ENCODE results near the gene TRUB1.
"Not testable (repeated sequence)": the region's sequence is repeated elsewhere in the genome, so short reads cannot be mapped to it uniquely, and the experiment has no call there.

Gene TRUB1

DNA sequence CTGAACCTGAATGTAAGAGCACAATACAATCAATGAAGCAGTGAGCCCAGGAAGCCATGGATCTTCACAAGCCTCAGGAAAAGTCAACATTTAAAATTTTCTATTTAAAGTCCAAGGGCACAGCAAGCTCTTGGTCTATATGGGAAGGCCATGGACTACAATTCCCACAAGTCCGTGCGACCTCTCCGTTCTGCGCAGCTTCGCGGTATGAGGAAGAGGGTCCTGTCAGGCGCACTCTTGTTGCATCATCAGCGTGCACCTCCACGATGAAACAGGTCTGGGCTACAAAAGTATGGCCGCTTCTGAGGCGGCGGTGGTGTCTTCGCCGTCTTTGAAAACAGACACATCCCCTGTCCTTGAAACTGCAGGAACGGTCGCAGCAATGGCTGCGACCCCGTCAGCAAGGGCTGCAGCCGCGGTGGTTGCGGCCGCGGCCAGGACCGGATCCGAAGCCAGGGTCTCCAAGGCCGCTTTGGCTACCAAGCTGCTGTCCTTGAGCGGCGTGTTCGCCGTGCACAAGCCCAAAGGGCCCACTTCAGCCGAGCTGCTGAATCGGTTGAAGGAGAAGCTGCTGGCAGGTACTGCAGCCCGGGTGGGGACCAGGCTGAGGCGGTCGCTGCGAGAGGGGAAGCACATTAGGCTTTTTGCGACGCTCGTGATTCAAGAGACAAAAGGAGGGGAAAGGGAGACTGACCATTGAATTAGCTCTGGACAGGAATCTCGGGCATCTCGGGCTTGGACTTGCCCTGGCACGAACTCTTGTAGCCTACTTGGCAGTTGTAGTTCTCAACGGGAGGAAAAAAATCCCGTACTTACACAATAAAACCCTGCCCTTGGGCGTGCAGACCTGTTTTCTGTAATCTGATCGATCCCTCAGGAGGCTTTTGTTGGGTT, at the start of gene TRUB1:
Gene TRUB1 (plus strand): TSS at position 234 of the 894 bp plus-strand sequence. CDS start 59 bp downstream, at position 293.
- ATAC-seq: peak; percentile 100
- Mint-ChIP-seq H3K27ac (peak within 1 kb of the TSS; percentile 97), H3K27me3 (no peaks in the 10 kb centered on the region), H3K36me3 (peaks cover 9% of the 10 kb centered on the region), H3K4me3 (peak within 1 kb of the TSS; percentile 95), H3K9me3 (no peaks in the 10 kb centered on the region), H3K4me1 (peaks cover 27% of the 10 kb centered on the region)

- no peak overlapping the region for H3K4me3 Mint-ChIP-seq
- no peaks in the 10 kb centered on the region for H3K4me1 Mint-ChIP-seq
- no peak for ATAC-seq
- H3K36me3 Mint-ChIP-seq: no peaks in the 10 kb centered on the region
- H3K27me3 Mint-ChIP-seq: peaks cover 18% of the 10 kb centered on the region
- H3K9me3 Mint-ChIP-seq: no peaks in the 10 kb centered on the region
- H3K27ac Mint-ChIP-seq: no peak overlapping the region
Measured at GRCh38 chr10:114893251-114893650, 44.7 kb upstream of the TRUB1 start.

GRCh38 chr10:114894911-114895310, 43.1 kb upstream of the TRUB1 start:
- H3K4me3 Mint-ChIP-seq: no peak overlapping the region
- no peak for ATAC-seq
- peaks cover 2% of the 10 kb centered on the region for H3K27me3 Mint-ChIP-seq
- H3K36me3 Mint-ChIP-seq: no peaks in the 10 kb centered on the region
- H3K27ac Mint-ChIP-seq: no peak overlapping the region
- H3K4me1 Mint-ChIP-seq: no peaks in the 10 kb centered on the region
- H3K9me3 Mint-ChIP-seq: no peaks in the 10 kb centered on the region

- H3K9me3 Mint-ChIP-seq, H3K36me3 Mint-ChIP-seq, ATAC-seq, H3K27ac Mint-ChIP-seq, H3K27me3 Mint-ChIP-seq, H3K4me3 Mint-ChIP-seq, H3K4me1 Mint-ChIP-seq: not testable (repeated sequence)
Measured at GRCh38 chr10:114897011-114897410, 41.0 kb upstream of the TRUB1 start.

GRCh38 chr10:114897593-114897992, 40.4 kb upstream of the TRUB1 start:
- no peak for ATAC-seq
- Mint-ChIP-seq H3K4me1 (no peaks in the 10 kb centered on the region), H3K27me3 (no peaks in the 10 kb centered on the region), H3K27ac (no peak overlapping the region), H3K9me3 (no peaks in the 10 kb centered on the region), H3K36me3 (no peaks in the 10 kb centered on the region), H3K4me3 (no peak overlapping the region)

GRCh38 chr10:114899982-114900381, 38.0 kb upstream of the TRUB1 start:
- Mint-ChIP-seq H3K27ac (no peak overlapping the region), H3K36me3 (no peaks in the 10 kb centered on the region), H3K9me3 (no peaks in the 10 kb centered on the region)

GRCh38 chr10:114900658-114901057, 37.3 kb upstream of the TRUB1 start:
- no peak for ATAC-seq
- Mint-ChIP-seq H3K36me3 (no peaks in the 10 kb centered on the region), H3K27ac (no peak overlapping the region), H3K4me1 (no peaks in the 10 kb centered on the region), H3K9me3 (no peaks in the 10 kb centered on the region), H3K4me3 (no peak overlapping the region), H3K27me3 (peaks cover 10% of the 10 kb centered on the region)

More at GRCh38 chr10:114899982-114900381, 38.0 kb upstream of the TRUB1 start:
- Mint-ChIP-seq H3K4me1 (no peaks in the 10 kb centered on the region), H3K27me3 (peaks cover 10% of the 10 kb centered on the region), H3K4me3 (no peak overlapping the region)
- no peak for ATAC-seq

- Mint-ChIP-seq H3K9me3 (no peaks in the 10 kb centered on the region), H3K4me3 (no peak overlapping the region), H3K36me3 (no peaks in the 10 kb centered on the region), H3K27ac (no peak overlapping the region), H3K27me3 (peaks cover 10% of the 10 kb centered on the region), H3K4me1 (no peaks in the 10 kb centered on the region)
- ATAC-seq: no peak
Measured at GRCh38 chr10:114902151-114902550, 35.8 kb upstream of the TRUB1 start.

GRCh38 chr10:114905450-114905849, 32.5 kb upstream of the TRUB1 start:
- ATAC-seq: no peak
- H3K27me3 Mint-ChIP-seq: peaks cover 10% of the 10 kb centered on the region
- H3K27ac Mint-ChIP-seq: no peak overlapping the region
- H3K4me3 Mint-ChIP-seq: no peak overlapping the region
- no peaks in the 10 kb centered on the region for H3K4me1 Mint-ChIP-seq
- H3K36me3 Mint-ChIP-seq: no peaks in the 10 kb centered on the region
- peaks cover 4% of the 10 kb centered on the region for H3K9me3 Mint-ChIP-seq

DNA sequence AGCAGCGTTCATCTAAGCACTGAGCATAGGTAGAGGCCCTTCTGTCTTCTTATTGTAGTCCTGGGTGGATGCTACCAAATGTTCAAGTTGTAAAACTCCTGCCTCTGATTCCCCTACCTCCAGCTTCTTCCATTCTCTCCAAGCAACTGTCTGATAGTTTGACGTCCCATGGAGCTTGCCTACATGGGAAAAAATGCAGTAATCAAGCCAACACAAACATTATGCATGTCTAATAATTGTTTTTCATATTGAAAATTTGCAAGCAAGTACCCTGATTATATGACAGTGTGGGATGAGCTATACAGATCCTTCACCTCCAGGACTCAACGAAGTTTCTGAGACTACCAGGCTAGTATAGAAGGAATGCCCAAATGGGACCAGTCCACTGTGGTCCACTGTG, 31.0 kb upstream of the TRUB1 start:
- ATAC-seq: no peak
- Mint-ChIP-seq H3K4me3 (no peak overlapping the region), H3K27ac (no peak overlapping the region), H3K36me3 (no peaks in the 10 kb centered on the region), H3K4me1 (no peaks in the 10 kb centered on the region), H3K27me3 (peaks cover 10% of the 10 kb centered on the region), H3K9me3 (peaks cover 4% of the 10 kb centered on the region)

DNA sequence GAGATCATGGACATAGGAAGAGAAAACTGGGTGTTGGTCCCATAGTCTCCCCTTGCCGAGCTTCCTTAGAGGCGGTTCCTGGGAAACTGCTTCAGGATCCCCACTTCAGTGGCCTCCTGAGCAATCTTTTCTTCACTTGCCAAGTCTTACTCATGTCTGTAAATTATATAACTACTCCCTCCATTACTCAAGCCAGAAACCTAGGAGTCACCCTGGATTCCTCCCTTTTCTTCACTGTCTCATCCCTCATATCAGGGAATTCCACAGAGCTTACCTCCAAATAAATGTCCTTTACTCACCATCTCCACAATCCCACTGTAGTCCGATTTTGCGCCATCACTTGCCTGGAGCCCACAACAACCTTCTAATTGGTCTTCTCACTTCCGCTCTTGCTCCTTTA, 29.1 kb upstream of the TRUB1 start:
- H3K36me3 Mint-ChIP-seq: no peaks in the 10 kb centered on the region
- ATAC-seq: no peak
- no peaks in the 10 kb centered on the region for H3K4me1 Mint-ChIP-seq
- H3K9me3 Mint-ChIP-seq: peaks cover 4% of the 10 kb centered on the region
- no peak overlapping the region for H3K4me3 Mint-ChIP-seq
- H3K27me3 Mint-ChIP-seq: peaks cover 10% of the 10 kb centered on the region
- H3K27ac Mint-ChIP-seq: no peak overlapping the region

GRCh38 chr10:114911052-114911711, 26.8 kb upstream of the TRUB1 start:
- H3K27ac Mint-ChIP-seq: no peak overlapping the region
- H3K9me3 Mint-ChIP-seq: peaks cover 4% of the 10 kb centered on the region
- H3K4me1 Mint-ChIP-seq: no peaks in the 10 kb centered on the region
- no peaks in the 10 kb centered on the region for H3K27me3 Mint-ChIP-seq
- H3K36me3 Mint-ChIP-seq: no peaks in the 10 kb centered on the region
- H3K4me3 Mint-ChIP-seq: no peak overlapping the region
- no peak for ATAC-seq

GRCh38 chr10:114911801-114912469, 26.1 kb upstream of the TRUB1 start:
- no peak for ATAC-seq
- Mint-ChIP-seq H3K9me3 (peaks cover 4% of the 10 kb centered on the region), H3K27me3 (no peaks in the 10 kb centered on the region), H3K27ac (no peak overlapping the region), H3K36me3 (no peaks in the 10 kb centered on the region), H3K4me1 (no peaks in the 10 kb centered on the region), H3K4me3 (no peak overlapping the region)

- ATAC-seq: no peak
- no peak overlapping the region for H3K4me3 Mint-ChIP-seq
Measured at GRCh38 chr10:114912470-114912859, 25.5 kb upstream of the TRUB1 start.

GRCh38 chr10:114914560-114914959, 23.4 kb upstream of the TRUB1 start:
- H3K4me3 Mint-ChIP-seq: no peak overlapping the region

More at GRCh38 chr10:114912470-114912859, 25.5 kb upstream of the TRUB1 start:
- Mint-ChIP-seq H3K36me3 (no peaks in the 10 kb centered on the region), H3K27me3 (no peaks in the 10 kb centered on the region), H3K9me3 (peaks cover 4% of the 10 kb centered on the region), H3K4me1 (no peaks in the 10 kb centered on the region), H3K27ac (no peak overlapping the region)

More at GRCh38 chr10:114914560-114914959, 23.4 kb upstream of the TRUB1 start:
- Mint-ChIP-seq H3K9me3 (peaks cover 1% of the 10 kb centered on the region), H3K4me1 (no peaks in the 10 kb centered on the region), H3K27ac (no peak overlapping the region), H3K27me3 (no peaks in the 10 kb centered on the region), H3K36me3 (no peaks in the 10 kb centered on the region)
- ATAC-seq: no peak

Data from stimulated activated memory B cell treated with anti-CD40 and anti-IgM and Interleukin-4, amounts not matched to agents 10 μg/mL and 1 μg/mL and 100 μg/mL, for 72 hours (primary cell).